HepG2 (cell line): ENCODE data around the gene HEXD. TPM values are rescaled to one million over a fixed set of nuclear protein-coding genes. Genes with fewer than 3 reads are reported as not detected.

ENCODE experiments used
- ARNTL ChIP-seq: sonication (generic); formaldehyde crosslinking; IDR thresholded peaks from 2 replicates; pipeline ENCODE4 v1.4.0; 2020; ENCODE audit warnings: mild to moderate bottlenecking, missing genetic modification reagents
- GTF2F1 ChIP-seq: fragments of 150-350 bp; IDR thresholded peaks from 2 replicates; pipeline ENCODE4 v1.6.1; 2014; ENCODE audit warnings: low read length
- KLF12 ChIP-seq: sonication (generic); formaldehyde crosslinking; IDR thresholded peaks from 2 replicates; pipeline ENCODE4 v1.4.0; 2020; ENCODE audit warnings: missing genetic modification reagents, borderline replicate concordance
- MBD4 ChIP-seq: IDR thresholded peaks from 2 replicates; pipeline ENCODE4 v1.6.1; 2012; ENCODE audit warnings: low read length, inconsistent platforms, borderline replicate concordance
- MEF2D ChIP-seq: sonication (generic); formaldehyde crosslinking; IDR thresholded peaks from 2 replicates; pipeline ENCODE4 v1.5.1; 2020; ENCODE audit warnings: mild to moderate bottlenecking, missing genetic modification reagents
- MEIS1 ChIP-seq: sonication (generic); formaldehyde crosslinking; IDR thresholded peaks from 2 replicates; pipeline ENCODE4 v1.9.0; 2021; ENCODE audit warnings: mild to moderate bottlenecking, missing genetic modification reagents, moderate library complexity, borderline replicate concordance
- PCBP2 ChIP-seq: fragments of 200-400 bp; formaldehyde crosslinking; optimal IDR thresholded peaks from 2 replicates; pipeline ENCODE3; 2018; ENCODE audit warnings: low read length, low read depth; ENCODE audit not compliant: poor library complexity, severe bottlenecking
- POGZ ChIP-seq: sonication (generic); formaldehyde crosslinking; IDR thresholded peaks from 2 replicates; pipeline ENCODE4 v1.4.0; 2020; ENCODE audit warnings: mild to moderate bottlenecking, missing genetic modification reagents
- POLR2AphosphoS5 ChIP-seq: IDR thresholded peaks from 2 replicates; pipeline ENCODE4 v1.6.1; 2012; ENCODE audit warnings: low read depth, low read length
- RBM39 ChIP-seq: fragments of 200-400 bp; formaldehyde crosslinking; IDR thresholded peaks from one replicate; pipeline ENCODE4 v1.6.1; 2018; ENCODE audit warnings: antibody characterized with exemption, mild to moderate bottlenecking, low read depth, low read length; ENCODE audit not compliant: poor library complexity, severe bottlenecking
- SIN3A ChIP-seq: IDR thresholded peaks from 2 replicates; pipeline ENCODE4 v1.6.1; 2011; ENCODE audit warnings: low read depth, mild to moderate bottlenecking, control low read depth, low read length, borderline replicate concordance
- SP4 ChIP-seq: sonication (generic); formaldehyde crosslinking; IDR thresholded peaks from 2 replicates; pipeline ENCODE4 v1.8.1; 2023; ENCODE audit warnings: mild to moderate bottlenecking, missing genetic modification reagents
- ZNF225 ChIP-seq: sonication (generic); formaldehyde crosslinking; IDR thresholded peaks from 2 replicates; pipeline ENCODE4 v1.4.0; 2020; ENCODE audit warnings: mild to moderate bottlenecking, missing genetic modification reagents
- ZNF34 ChIP-seq: sonication (generic); formaldehyde crosslinking; IDR thresholded peaks from 2 replicates; pipeline ENCODE4 v1.4.0; 2020; ENCODE audit warnings: mild to moderate bottlenecking, missing genetic modification reagents, borderline replicate concordance
- ZNF460 ChIP-seq: sonication (generic); formaldehyde crosslinking; IDR thresholded peaks from 2 replicates; pipeline ENCODE4 v1.5.1; 2020; ENCODE audit warnings: missing genetic modification reagents, mild to moderate bottlenecking, borderline replicate concordance
- polyA plus RNA-seq, 8 experiments: library from polyadenylated mRNA; depleted of rRNA in 3 of 8; stranded (reverse) in 7 of 8; unstranded in 1 of 8; fragments of >200 nt; fragmentation: Illumina TruSeq in 4 of 8; extraction: Trizol in 4 of 8; gene quantifications; 2 replicates each; pipeline versions ENCODE4 v1.2.1 to v1.2.3, GENCODE V29; 2011 to 2016; ENCODE audit warnings: low read depth in 4 of 8, missing spikeins in 1 of 8, mixed read lengths in 1 of 8; ENCODE audit not compliant: insufficient read depth in 1 of 8
- total RNA-seq, 5 experiments: library from RNA; depleted of rRNA; stranded (reverse); fragments of >200 nt; fragmentation: Illumina TruSeq; extraction: Trizol; gene quantifications; 2 replicates each; pipeline ENCODE4 v1.2.3, GENCODE V29; 2016; ENCODE audit warnings: low read depth in 1 of 5
- TF ChIP-seq, protein P1 (sequence below): sonication (generic); formaldehyde crosslinking; IDR thresholded peaks from 2 replicates; pipeline ENCODE4 v1.4.0; 2020; ENCODE audit warnings: missing genetic modification reagents
- TF ChIP-seq, protein P2 (sequence below): sonication (generic); formaldehyde crosslinking; IDR thresholded peaks from 2 replicates; pipeline ENCODE4 v1.4.0; 2020; ENCODE audit warnings: missing genetic modification reagents
- TF ChIP-seq, protein P3 (sequence below): sonication (generic); formaldehyde crosslinking; IDR thresholded peaks from 2 replicates; pipeline ENCODE4 v1.5.1; 2020; ENCODE audit warnings: mild to moderate bottlenecking, missing genetic modification reagents, borderline replicate concordance

HEXD gene
- total and polyA plus RNA-seq, 2 of the 13 experiments (the other 11 are each of a cell fraction or from before 2014, with no cell fraction given), result 22.3 to 41.8 TPM

DNA sequence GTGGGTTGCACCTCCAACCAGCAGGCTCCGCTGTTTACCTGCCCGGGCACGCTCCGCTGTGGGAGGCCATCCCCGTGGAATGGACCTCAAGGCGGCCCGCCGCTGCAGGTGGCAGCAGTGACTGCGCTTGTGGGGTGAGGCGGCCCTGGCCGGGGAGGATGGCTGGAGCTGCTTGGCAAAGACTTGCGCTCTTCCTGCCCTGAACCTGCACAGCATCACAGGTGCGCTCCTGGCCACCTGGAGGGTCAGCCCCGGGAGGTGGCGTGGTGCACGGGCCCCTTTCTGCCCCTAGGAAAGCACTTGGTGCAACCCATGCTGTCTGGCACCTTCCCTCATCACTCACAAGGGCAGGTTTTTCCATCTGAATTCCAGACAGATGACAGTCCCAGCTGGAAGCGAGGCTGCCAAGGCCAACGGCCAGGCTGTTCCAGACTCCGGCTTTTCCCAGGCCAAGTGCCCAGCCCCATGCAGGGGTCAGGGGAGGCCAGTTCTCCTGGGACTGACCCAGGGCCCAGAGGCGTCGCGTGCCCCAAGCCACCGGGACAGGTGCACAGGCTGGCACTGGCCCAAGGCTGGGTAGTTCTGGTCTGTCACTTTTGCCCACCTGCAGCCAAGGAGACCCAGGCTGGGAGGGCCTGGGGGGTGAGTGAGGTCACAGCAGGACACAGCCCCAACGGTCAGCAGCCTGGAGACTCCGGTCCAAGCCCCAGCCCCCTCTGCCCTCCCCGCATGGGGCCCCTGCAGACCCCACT lies 33.2 kb upstream of the HEXD start (continued):
- TF ChIP-seq ZNF460 (CRISPR knock-in tag) (peak; percentile 15; the same call in 1 of the 2 replicates), MEIS1 (CRISPR knock-in tag) (peak; percentile 47; the same call in 1 of the 2 replicates), RBM39 (peak; percentile 74), SIN3A (no peak), ARNTL (CRISPR knock-in tag) (peak; percentile 59; the same call in 1 of the 2 replicates), SP4 (CRISPR knock-in tag) (no peak), MEF2D (CRISPR knock-in tag) (no peak), POGZ (CRISPR knock-in tag) (0 out of 2 replicates have a peak, but pooled peaks have one; percentile 42), MBD4 (no peak), GTF2F1 (no peak), POLR2AphosphoS5 (no peak), KLF12 (CRISPR knock-in tag) (no peak), PCBP2 (no peak), ZNF225 (CRISPR knock-in tag) (peak; percentile 11; the same call in 1 of the 2 replicates), ZNF34 (CRISPR knock-in tag) (no peak)
- TF ChIP-seq, protein P1, sequence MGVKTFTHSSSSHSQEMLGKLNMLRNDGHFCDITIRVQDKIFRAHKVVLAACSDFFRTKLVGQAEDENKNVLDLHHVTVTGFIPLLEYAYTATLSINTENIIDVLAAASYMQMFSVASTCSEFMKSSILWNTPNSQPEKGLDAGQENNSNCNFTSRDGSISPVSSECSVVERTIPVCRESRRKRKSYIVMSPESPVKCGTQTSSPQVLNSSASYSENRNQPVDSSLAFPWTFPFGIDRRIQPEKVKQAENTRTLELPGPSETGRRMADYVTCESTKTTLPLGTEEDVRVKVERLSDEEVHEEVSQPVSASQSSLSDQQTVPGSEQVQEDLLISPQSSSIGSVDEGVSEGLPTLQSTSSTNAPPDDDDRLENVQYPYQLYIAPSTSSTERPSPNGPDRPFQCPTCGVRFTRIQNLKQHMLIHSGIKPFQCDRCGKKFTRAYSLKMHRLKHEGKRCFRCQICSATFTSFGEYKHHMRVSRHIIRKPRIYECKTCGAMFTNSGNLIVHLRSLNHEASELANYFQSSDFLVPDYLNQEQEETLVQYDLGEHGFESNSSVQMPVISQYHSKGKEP (CRISPR knock-in tag), result peak; percentile 26; the same call in 1 of the 2 replicates
- TF ChIP-seq, protein P2, sequence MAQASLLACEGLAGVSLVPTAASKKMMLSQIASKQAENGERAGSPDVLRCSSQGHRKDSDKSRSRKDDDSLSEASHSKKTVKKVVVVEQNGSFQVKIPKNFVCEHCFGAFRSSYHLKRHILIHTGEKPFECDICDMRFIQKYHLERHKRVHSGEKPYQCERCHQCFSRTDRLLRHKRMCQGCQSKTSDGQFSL, result no peak
- TF ChIP-seq, protein P3, sequence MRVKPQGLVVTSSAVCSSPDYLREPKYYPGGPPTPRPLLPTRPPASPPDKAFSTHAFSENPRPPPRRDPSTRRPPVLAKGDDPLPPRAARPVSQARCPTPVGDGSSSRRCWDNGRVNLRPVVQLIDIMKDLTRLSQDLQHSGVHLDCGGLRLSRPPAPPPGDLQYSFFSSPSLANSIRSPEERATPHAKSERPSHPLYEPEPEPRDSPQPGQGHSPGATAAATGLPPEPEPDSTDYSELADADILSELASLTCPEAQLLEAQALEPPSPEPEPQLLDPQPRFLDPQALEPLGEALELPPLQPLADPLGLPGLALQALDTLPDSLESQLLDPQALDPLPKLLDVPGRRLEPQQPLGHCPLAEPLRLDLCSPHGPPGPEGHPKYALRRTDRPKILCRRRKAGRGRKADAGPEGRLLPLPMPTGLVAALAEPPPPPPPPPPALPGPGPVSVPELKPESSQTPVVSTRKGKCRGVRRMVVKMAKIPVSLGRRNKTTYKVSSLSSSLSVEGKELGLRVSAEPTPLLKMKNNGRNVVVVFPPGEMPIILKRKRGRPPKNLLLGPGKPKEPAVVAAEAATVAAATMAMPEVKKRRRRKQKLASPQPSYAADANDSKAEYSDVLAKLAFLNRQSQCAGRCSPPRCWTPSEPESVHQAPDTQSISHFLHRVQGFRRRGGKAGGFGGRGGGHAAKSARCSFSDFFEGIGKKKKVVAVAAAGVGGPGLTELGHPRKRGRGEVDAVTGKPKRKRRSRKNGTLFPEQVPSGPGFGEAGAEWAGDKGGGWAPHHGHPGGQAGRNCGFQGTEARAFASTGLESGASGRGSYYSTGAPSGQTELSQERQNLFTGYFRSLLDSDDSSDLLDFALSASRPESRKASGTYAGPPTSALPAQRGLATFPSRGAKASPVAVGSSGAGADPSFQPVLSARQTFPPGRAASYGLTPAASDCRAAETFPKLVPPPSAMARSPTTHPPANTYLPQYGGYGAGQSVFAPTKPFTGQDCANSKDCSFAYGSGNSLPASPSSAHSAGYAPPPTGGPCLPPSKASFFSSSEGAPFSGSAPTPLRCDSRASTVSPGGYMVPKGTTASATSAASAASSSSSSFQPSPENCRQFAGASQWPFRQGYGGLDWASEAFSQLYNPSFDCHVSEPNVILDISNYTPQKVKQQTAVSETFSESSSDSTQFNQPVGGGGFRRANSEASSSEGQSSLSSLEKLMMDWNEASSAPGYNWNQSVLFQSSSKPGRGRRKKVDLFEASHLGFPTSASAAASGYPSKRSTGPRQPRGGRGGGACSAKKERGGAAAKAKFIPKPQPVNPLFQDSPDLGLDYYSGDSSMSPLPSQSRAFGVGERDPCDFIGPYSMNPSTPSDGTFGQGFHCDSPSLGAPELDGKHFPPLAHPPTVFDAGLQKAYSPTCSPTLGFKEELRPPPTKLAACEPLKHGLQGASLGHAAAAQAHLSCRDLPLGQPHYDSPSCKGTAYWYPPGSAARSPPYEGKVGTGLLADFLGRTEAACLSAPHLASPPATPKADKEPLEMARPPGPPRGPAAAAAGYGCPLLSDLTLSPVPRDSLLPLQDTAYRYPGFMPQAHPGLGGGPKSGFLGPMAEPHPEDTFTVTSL (CRISPR knock-in tag), result no peak; the same call in 1 of the 2 replicates
